ENCODE data around the gene UBB.

UBB gene

GRCh38 chr17:16419074-16419928, 38.4 kb downstream of the UBB start:
- Histone ChIP-seq H3K9me3 (ENCODE audit: control extremely low read depth in 1 of 5, control insufficient read depth in 4 of 5, insufficient read depth in 2 of 5, low read depth in 1 of 5, low read length in 4 of 5) (no peaks in the 10 kb centered on the region), H3K4me3 (ENCODE audit: control insufficient read depth in 1 of 7, extremely low read depth in 1 of 7, insufficient read depth in 4 of 7, low read depth in 2 of 7, low read length in 6 of 7) (peak overlapping the region in 3 of 7 experiments; percentile 23 to 56 (median 52)), H3K36me3 (ENCODE audit: control insufficient read depth in 4 of 4, insufficient read depth in 4 of 4, low read length in 3 of 4) (peaks cover 13 to 51% (median 35%) of the 10 kb centered on the region in 4 experiments), H3K27ac (ENCODE audit: insufficient read depth in 1 of 2, low read depth in 1 of 2, low read length in 2 of 2, poor library complexity in 1 of 2, severe bottlenecking in 2 of 2) (peak overlapping the region in 1 of 2 experiments; percentile 46), H3K4me1 (ENCODE audit: control extremely low read depth in 1 of 4, control insufficient read depth in 4 of 4, insufficient read depth in 4 of 4, low read length in 3 of 4) (peaks cover 9 to 58% (median 57%) of the 10 kb centered on the region in 4 experiments), H3K27me3 (replicated peaks in 2 of 5; ENCODE audit: control insufficient read depth in 4 of 5, insufficient read depth in 5 of 5, low read length in 4 of 5) (no peaks in the 10 kb centered on the region)
- DNase-seq: peak; percentile 65 to 78 (median 71)
- ChIA-PET POLR2A (interaction anchor here (0.7 kb wide), 1 partner anchor 117 kb away, joined by 4 read pairs; no protein-coding TSS in a partner anchor), CTCF (interaction anchor here (1.0 to 6.3 kb wide), 7 partner anchors 10 to 66 kb away, joined by 3 to 67 read pairs (median 3); partner anchors contain the start of gene CENPV)
- WGBS (ENCODE audit: insufficient coverage): 68% methylated on average over 7 of the region's 8 CpGs

DNA sequence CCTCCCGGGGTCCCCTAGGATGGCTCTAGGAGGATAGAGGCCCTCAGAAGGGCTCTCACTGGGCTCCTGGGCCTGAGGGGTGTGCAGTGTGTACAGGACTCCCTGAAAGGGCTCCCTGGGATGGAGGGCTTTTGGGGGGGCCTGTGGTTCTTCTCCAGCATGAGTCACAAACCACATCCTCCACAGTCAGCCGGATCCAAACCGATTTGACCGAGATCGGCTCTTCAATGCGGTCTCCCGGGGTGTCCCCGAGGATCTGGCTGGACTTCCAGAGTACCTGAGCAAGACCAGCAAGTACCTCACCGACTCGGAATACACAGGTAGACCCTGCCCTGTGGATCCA, 39.0 kb downstream of the UBB start:
- H3K27me3 ChIP-seq (replicated peaks in 2 of 5; ENCODE audit: control insufficient read depth in 4 of 5, insufficient read depth in 5 of 5, low read length in 4 of 5): no peaks in the 10 kb centered on the region
- H3K36me3 ChIP-seq (ENCODE audit: control insufficient read depth in 4 of 4, insufficient read depth in 4 of 4, low read length in 3 of 4): peaks cover 13 to 51% (median 35%) of the 10 kb centered on the region in 4 experiments
- 0% methylated on average over 6 of the region's 10 CpGs for WGBS (ENCODE audit: insufficient coverage)
- peak overlapping the region in 2 of 7 experiments; percentile 23 to 52 for H3K4me3 ChIP-seq (ENCODE audit: control insufficient read depth in 1 of 7, extremely low read depth in 1 of 7, insufficient read depth in 4 of 7, low read depth in 2 of 7, low read length in 6 of 7)
- DNase-seq: peak; percentile 60 to 86 (median 84)
- peaks cover 9 to 55% (median 54%) of the 10 kb centered on the region in 4 experiments for H3K4me1 ChIP-seq (ENCODE audit: control extremely low read depth in 1 of 4, control insufficient read depth in 4 of 4, insufficient read depth in 4 of 4, low read length in 3 of 4)
- no peak overlapping the region for H3K27ac ChIP-seq (ENCODE audit: insufficient read depth in 1 of 2, low read depth in 1 of 2, low read length in 2 of 2, poor library complexity in 1 of 2, severe bottlenecking in 2 of 2)
- ChIA-PET POLR2A (no interaction called here), CTCF (interaction anchor here (1.2 to 6.3 kb wide), 4 partner anchors 10 to 56 kb away, joined by 3 to 67 read pairs (median 4); no protein-coding TSS in a partner anchor)
- H3K9me3 ChIP-seq (ENCODE audit: control extremely low read depth in 1 of 5, control insufficient read depth in 4 of 5, insufficient read depth in 2 of 5, low read depth in 1 of 5, low read length in 4 of 5): no peaks in the 10 kb centered on the region

GRCh38 chr17:16422416-16422815, 41.5 kb downstream of the UBB start:
- no peak overlapping the region for H3K4me3 ChIP-seq (ENCODE audit: control insufficient read depth in 1 of 7, extremely low read depth in 1 of 7, insufficient read depth in 4 of 7, low read depth in 2 of 7, low read length in 6 of 7)
- peaks cover 3 to 32% (median 29%) of the 10 kb centered on the region in 4 experiments for H3K4me1 ChIP-seq (ENCODE audit: control extremely low read depth in 1 of 4, control insufficient read depth in 4 of 4, insufficient read depth in 4 of 4, low read length in 3 of 4)
- WGBS (ENCODE audit: insufficient coverage): 100% methylated on average over 6 of the region's 7 CpGs
- CTCF ChIA-PET: no interaction called here
- no peaks in the 10 kb centered on the region for H3K9me3 ChIP-seq (ENCODE audit: control extremely low read depth in 1 of 5, control insufficient read depth in 4 of 5, insufficient read depth in 2 of 5, low read depth in 1 of 5, low read length in 4 of 5)
- DNase-seq: no peak
- POLR2A ChIA-PET: no interaction called here
- peaks cover 13 to 71% (median 57%) of the 10 kb centered on the region in 4 experiments for H3K36me3 ChIP-seq (ENCODE audit: control insufficient read depth in 4 of 4, insufficient read depth in 4 of 4, low read length in 3 of 4)
- no peak overlapping the region for H3K27ac ChIP-seq (ENCODE audit: insufficient read depth in 1 of 2, low read depth in 1 of 2, low read length in 2 of 2, poor library complexity in 1 of 2, severe bottlenecking in 2 of 2)
- H3K27me3 ChIP-seq (replicated peaks in 2 of 5; ENCODE audit: control insufficient read depth in 4 of 5, insufficient read depth in 5 of 5, low read length in 4 of 5): no peaks in the 10 kb centered on the region

- Histone ChIP-seq H3K4me1 (ENCODE audit: control extremely low read depth in 1 of 4, control insufficient read depth in 4 of 4, insufficient read depth in 4 of 4, low read length in 3 of 4) (peaks cover 3 to 22% (median 20%) of the 10 kb centered on the region in 4 experiments), H3K9me3 (ENCODE audit: control extremely low read depth in 1 of 5, control insufficient read depth in 4 of 5, insufficient read depth in 2 of 5, low read depth in 1 of 5, low read length in 4 of 5) (no peaks in the 10 kb centered on the region), H3K27ac (ENCODE audit: insufficient read depth in 1 of 2, low read depth in 1 of 2, low read length in 2 of 2, poor library complexity in 1 of 2, severe bottlenecking in 2 of 2) (no peak overlapping the region), H3K27me3 (replicated peaks in 2 of 5; ENCODE audit: control insufficient read depth in 4 of 5, insufficient read depth in 5 of 5, low read length in 4 of 5) (no peaks in the 10 kb centered on the region), H3K4me3 (ENCODE audit: control insufficient read depth in 1 of 7, extremely low read depth in 1 of 7, insufficient read depth in 4 of 7, low read depth in 2 of 7, low read length in 6 of 7) (no peak overlapping the region), H3K36me3 (ENCODE audit: control insufficient read depth in 4 of 4, insufficient read depth in 4 of 4, low read length in 3 of 4) (peaks cover 11 to 71% (median 58%) of the 10 kb centered on the region in 4 experiments)
- DNase-seq: no peak
- 99% methylated on average over 10 of the region's 10 CpGs for WGBS (ENCODE audit: insufficient coverage)
- ChIA-PET POLR2A (interaction anchor here (0.8 kb wide), 1 partner anchor 42 kb away, joined by 3 read pairs; the partner anchor contains the start of gene UBB), CTCF (no interaction called here)
These were observed 42.5 kb downstream of the UBB start for GRCh38 chr17:16423226-16423872.

- Histone ChIP-seq H3K36me3 (ENCODE audit: control insufficient read depth in 4 of 4, insufficient read depth in 4 of 4, low read length in 3 of 4) (peaks cover 14 to 67% (median 58%) of the 10 kb centered on the region in 4 experiments), H3K27me3 (replicated peaks in 2 of 5; ENCODE audit: control insufficient read depth in 4 of 5, insufficient read depth in 5 of 5, low read length in 4 of 5) (no peaks in the 10 kb centered on the region), H3K4me3 (ENCODE audit: control insufficient read depth in 1 of 7, extremely low read depth in 1 of 7, insufficient read depth in 4 of 7, low read depth in 2 of 7, low read length in 6 of 7) (no peak overlapping the region), H3K4me1 (ENCODE audit: control extremely low read depth in 1 of 4, control insufficient read depth in 4 of 4, insufficient read depth in 4 of 4, low read length in 3 of 4) (peaks cover 0 to 4% (median 1%) of the 10 kb centered on the region in 4 experiments), H3K9me3 (ENCODE audit: control extremely low read depth in 1 of 5, control insufficient read depth in 4 of 5, insufficient read depth in 2 of 5, low read depth in 1 of 5, low read length in 4 of 5) (no peaks in the 10 kb centered on the region), H3K27ac (ENCODE audit: insufficient read depth in 1 of 2, low read depth in 1 of 2, low read length in 2 of 2, poor library complexity in 1 of 2, severe bottlenecking in 2 of 2) (no peak overlapping the region)
- ChIA-PET POLR2A (no interaction called here), CTCF (interaction anchor here (0.6 to 9.6 kb wide), 3 partner anchors 8 to 62 kb away, joined by 4 to 67 read pairs (median 16); partner anchors contain the start of gene TRPV2)
- no peak for DNase-seq
- no CpG with 5 or more reads among the region's 6 CpGs for WGBS (ENCODE audit: insufficient coverage)
These were observed 44.3 kb downstream of the UBB start for GRCh38 chr17:16425202-16425601.

- ChIA-PET CTCF (interaction anchor here (2.9 to 9.6 kb wide), 2 partner anchors 9 to 13 kb away, joined by 16 to 67 read pairs; partner anchors contain the start of gene TRPV2), POLR2A (no interaction called here)
- no peak overlapping the region for H3K4me3 ChIP-seq (ENCODE audit: control insufficient read depth in 1 of 7, extremely low read depth in 1 of 7, insufficient read depth in 4 of 7, low read depth in 2 of 7, low read length in 6 of 7)
- H3K27ac ChIP-seq (ENCODE audit: insufficient read depth in 1 of 2, low read depth in 1 of 2, low read length in 2 of 2, poor library complexity in 1 of 2, severe bottlenecking in 2 of 2): no peak overlapping the region
- no peak for DNase-seq
- H3K4me1 ChIP-seq (ENCODE audit: control extremely low read depth in 1 of 4, control insufficient read depth in 4 of 4, insufficient read depth in 4 of 4, low read length in 3 of 4): no peaks in the 10 kb centered on the region
- WGBS (ENCODE audit: insufficient coverage): 100% methylated on average over 13 of the region's 20 CpGs
- peaks cover 14 to 70% (median 53%) of the 10 kb centered on the region in 4 experiments for H3K36me3 ChIP-seq (ENCODE audit: control insufficient read depth in 4 of 4, insufficient read depth in 4 of 4, low read length in 3 of 4)
- no peaks in the 10 kb centered on the region for H3K27me3 ChIP-seq (replicated peaks in 2 of 5; ENCODE audit: control insufficient read depth in 4 of 5, insufficient read depth in 5 of 5, low read length in 4 of 5)
- no peaks in the 10 kb centered on the region for H3K9me3 ChIP-seq (ENCODE audit: control extremely low read depth in 1 of 5, control insufficient read depth in 4 of 5, insufficient read depth in 2 of 5, low read depth in 1 of 5, low read length in 4 of 5)
These were observed 45.1 kb downstream of the UBB start for GRCh38 chr17:16425698-16426659.

Data from common myeloid progenitor, CD34-positive (primary cell).